H9 (cell line): ENCODE measurements around the gene F12. TPM values are rescaled to one million over a fixed set of nuclear protein-coding genes. Genes with fewer than 3 reads are reported as not detected.
A peak's percentile ranks its signal among the peaks of the same experiment; 100 is the strongest.

Experiments used
- DNase-seq: peaks from one replicate; pipeline ENCODE4 v3.0.0-alpha.2; 2017
- H2AFZ ChIP-seq: one replicate; pipeline ENCODE4 v1.6.1; 2013; ENCODE audit warnings: mild to moderate bottlenecking, low read length, control low read depth, moderate library complexity
- H2AK5ac ChIP-seq: 2 replicates; pipeline ENCODE4 v1.6.1; 2013; ENCODE audit warnings: low read length, control low read depth, mixed read lengths; ENCODE audit not compliant: insufficient read length
- H2BK120ac ChIP-seq: one replicate; pipeline ENCODE4 v1.6.1; 2013; ENCODE audit warnings: low read depth, mild to moderate bottlenecking, low read length, control low read depth, inconsistent platforms; ENCODE audit not compliant: poor library complexity, severe bottlenecking
- H2BK12ac ChIP-seq: 2 replicates; pipeline ENCODE4 v1.6.1; 2013; ENCODE audit warnings: low read length, control low read depth, mixed read lengths, low read depth; ENCODE audit not compliant: insufficient read length
- H2BK15ac ChIP-seq: 2 replicates; pipeline ENCODE4 v1.6.1; 2013; ENCODE audit warnings: low read depth, low read length, control low read depth
- H2BK20ac ChIP-seq: one replicate; pipeline ENCODE4 v1.6.1; 2013; ENCODE audit warnings: low read depth, mild to moderate bottlenecking, low read length, control low read depth, inconsistent platforms; ENCODE audit not compliant: poor library complexity, severe bottlenecking
- H2BK5ac ChIP-seq: 2 replicates; pipeline ENCODE4 v1.6.1; 2013; ENCODE audit warnings: low read length, control low read depth, mixed read lengths; ENCODE audit not compliant: insufficient read length
- H3K14ac ChIP-seq: 2 replicates; pipeline ENCODE4 v1.6.1; 2013; ENCODE audit warnings: low read length, control low read depth; ENCODE audit not compliant: insufficient read depth
- H3K18ac ChIP-seq: 2 replicates; pipeline ENCODE4 v1.6.1; 2013; ENCODE audit warnings: low read depth, mild to moderate bottlenecking, mixed read lengths, low read length, control low read depth; ENCODE audit not compliant: insufficient read length
- H3K23ac ChIP-seq: 2 replicates; pipeline ENCODE4 v1.6.1; 2013; ENCODE audit warnings: low read length, control low read depth, mixed read lengths, low read depth; ENCODE audit not compliant: insufficient read length
- H3K23me2 ChIP-seq: 2 replicates; pipeline ENCODE4 v1.6.1; 2013; ENCODE audit warnings: low read depth, mild to moderate bottlenecking, mixed read lengths, low read length, control low read depth; ENCODE audit not compliant: insufficient read length, poor library complexity, severe bottlenecking
- H3K27ac ChIP-seq: 2 replicates; pipeline ENCODE4 v1.5.1; 2013; ENCODE audit warnings: low read length, control low read depth, mixed read lengths, low read depth; ENCODE audit not compliant: insufficient read length
- H3K27me3 ChIP-seq: 2 replicates; pipeline ENCODE4 v1.6.1; 2013; ENCODE audit warnings: low read length, control low read depth, inconsistent platforms; ENCODE audit not compliant: insufficient read depth
- H3K4ac ChIP-seq: 2 replicates; pipeline ENCODE4 v1.6.1; 2013; ENCODE audit warnings: low read depth, mild to moderate bottlenecking, control low read depth, inconsistent platforms, low read length, moderate library complexity
- H3K4me1 ChIP-seq: 2 replicates; pipeline ENCODE4 v1.6.1; 2013; ENCODE audit warnings: low read length, control low read depth, inconsistent platforms; ENCODE audit not compliant: insufficient read depth
- H3K4me2 ChIP-seq: 2 replicates; pipeline ENCODE4 v1.6.1; 2013; ENCODE audit warnings: low read length, control low read depth, mixed read lengths; ENCODE audit not compliant: insufficient read length, insufficient read depth
- H3K56ac ChIP-seq: 2 replicates; pipeline ENCODE4 v1.6.1; 2013; ENCODE audit warnings: low read depth, mild to moderate bottlenecking, mixed read lengths, low read length, control low read depth; ENCODE audit not compliant: insufficient read length
- H3K79me1 ChIP-seq: 2 replicates; pipeline ENCODE4 v1.6.1; 2013; ENCODE audit warnings: low read depth, mild to moderate bottlenecking, moderate library complexity, low read length, control low read depth, inconsistent platforms; ENCODE audit not compliant: insufficient read depth, poor library complexity, severe bottlenecking
- H3K79me2 ChIP-seq: 2 replicates; pipeline ENCODE4 v1.6.1; 2013; ENCODE audit warnings: low read length, control low read depth, inconsistent platforms; ENCODE audit not compliant: insufficient read depth
- H3K9ac ChIP-seq: 2 replicates; pipeline ENCODE4 v1.6.1; 2013; ENCODE audit warnings: low read length, control low read depth, mixed read lengths; ENCODE audit not compliant: insufficient read length; ENCODE audit errors: extremely low read depth
- H3K9me3 ChIP-seq: one replicate; pipeline ENCODE4 v1.6.1; 2013; ENCODE audit warnings: low read depth, low read length, inconsistent platforms; ENCODE audit not compliant: control insufficient read depth
- H3T11ph ChIP-seq: one replicate; pipeline ENCODE4 v1.6.1; 2013; ENCODE audit warnings: mild to moderate bottlenecking, low read length, control low read depth, inconsistent platforms
- H4K20me1 ChIP-seq: one replicate; pipeline ENCODE4 v1.6.1; 2013; ENCODE audit not compliant: control insufficient read depth, insufficient read length, insufficient read depth
- H4K5ac ChIP-seq: 2 replicates; pipeline ENCODE4 v1.6.1; 2013; ENCODE audit warnings: low read depth, mild to moderate bottlenecking, mixed read lengths, low read length, control low read depth; ENCODE audit not compliant: insufficient read length
- H4K8ac ChIP-seq: replicated peaks from 2 replicates; pipeline ENCODE4 v1.6.1; 2013; ENCODE audit warnings: low read length, control low read depth, mixed read lengths, low read depth; ENCODE audit not compliant: insufficient read length
- H4K91ac ChIP-seq: 2 replicates; pipeline ENCODE4 v1.6.1; 2013; ENCODE audit warnings: low read depth, mild to moderate bottlenecking, moderate library complexity, mixed read lengths, low read length, control low read depth; ENCODE audit not compliant: insufficient read length
- H3K27ac Mint-ChIP-seq, 3 experiments: 2 replicates in 2 of 3; 3 replicates in 1 of 3; pipeline ENCODE4 v1.8.0; 2020 to 2021; ENCODE audit warnings: mixed read lengths in 3 of 3, mild to moderate bottlenecking in 1 of 3, moderate library complexity in 1 of 3
- H3K27me3 Mint-ChIP-seq: 2 replicates; pipeline ENCODE4 v1.8.0; 2021; ENCODE audit warnings: low read depth, mild to moderate bottlenecking, moderate library complexity, mixed read lengths
- H3K36me3 Mint-ChIP-seq, 3 experiments: 2 replicates in 2 of 3; 3 replicates in 1 of 3; pipeline ENCODE4 v1.8.0; 2020 to 2021; ENCODE audit warnings: low read depth in 3 of 3, mixed read lengths in 3 of 3; ENCODE audit not compliant: insufficient read depth in 1 of 3
- H3K4me1 Mint-ChIP-seq, 2 experiments: 2 replicates each; pipeline ENCODE4 v1.8.0; 2020; ENCODE audit warnings: mixed read lengths in 2 of 2
- H3K4me3 Mint-ChIP-seq, 2 experiments: 2 replicates in 1 of 2; 3 replicates in 1 of 2; pipeline ENCODE4 v1.8.0; 2020 to 2021; ENCODE audit warnings: mild to moderate bottlenecking in 2 of 2, mixed read lengths in 2 of 2, moderate library complexity in 1 of 2
- H3K9me3 Mint-ChIP-seq, 2 experiments: 2 replicates in 1 of 2; 3 replicates in 1 of 2; pipeline ENCODE4 v1.8.0; 2020; ENCODE audit warnings: mild to moderate bottlenecking in 2 of 2, mixed read lengths in 2 of 2, moderate library complexity in 1 of 2
- CTCF ChIP-seq: fragments of 200-600 bp; sonication (generic); conservative IDR thresholded peaks from 3 replicates; pipeline ENCODE4 v1.8.0; 2021; ENCODE audit warnings: antibody characterized with exemption, mild to moderate bottlenecking
- WGBS: extraction: QIAGEN DNeasy Blood & Tissue Kit; methylation state at CpG from one replicate; pipeline ENCODE4 v1.1.7; 2013; ENCODE audit warnings: missing lambda C conversion rate, low lambda C conversion rate, mixed read lengths; ENCODE audit not compliant: insufficient read length; ENCODE audit errors: extremely low coverage; 5-methylcytosine and 5-hydroxymethylcytosine counted together
- total RNA-seq: library from RNA; stranded (reverse); gene quantifications from 2 replicates; pipeline ENCODE4 v1.2.1, GENCODE V29; 2021

Gene F12
- total RNA-seq, 1 experiment from 2014 or later: 3.5 TPM

GRCh38 chr5:177399997-177400868 lies 9.1 kb downstream of the F12 start, which contains the start of gene PFN3:
Gene PFN3 (minus strand): TSS chr5:177400661. CDS start chr5:177400576, 85 bp downstream.
- peak; percentile 22; the same call in 1 of the 3 replicates for TF ChIP-seq CTCF
- Histone ChIP-seq H3K9ac (no peak within 1 kb of the TSS), H3T11ph (no peak within 1 kb of the TSS), H4K5ac (no peak within 1 kb of the TSS), H2BK20ac (no peak within 1 kb of the TSS), H3K14ac (no peak within 1 kb of the TSS), H3K9me3 (no peaks in the 10 kb centered on the region), H3K4me1 (no peaks in the 10 kb centered on the region; the same call in 1 of the 2 replicates), H2BK5ac (no peak within 1 kb of the TSS), H3K79me2 (no peaks in the 10 kb centered on the region), H3K4me2 (no peak within 1 kb of the TSS), H2AFZ (no peak within 1 kb of the TSS), H2BK12ac (no peak within 1 kb of the TSS), H4K20me1 (no peaks in the 10 kb centered on the region), H2BK15ac (no peak within 1 kb of the TSS), H3K18ac (no peak within 1 kb of the TSS), H3K23me2 (peaks cover 23% of the 10 kb centered on the region), H3K23ac (no peak within 1 kb of the TSS), H3K4ac (no peak within 1 kb of the TSS), H3K27me3 (peaks cover 10% of the 10 kb centered on the region; the same call in 1 of the 2 replicates), H2AK5ac (no peak within 1 kb of the TSS), H4K91ac (no peak within 1 kb of the TSS), H3K79me1 (no peaks in the 10 kb centered on the region), H3K27ac (no peak within 1 kb of the TSS), H3K56ac (no peak within 1 kb of the TSS), H4K8ac (no peak within 1 kb of the TSS), H2BK120ac (no peak within 1 kb of the TSS)
- peaks cover 65% of the 10 kb centered on the region for H3K27me3 Mint-ChIP-seq
- H3K4me3 Mint-ChIP-seq: no peak within 1 kb of the TSS
- peaks cover 16 to 17% of the 10 kb centered on the region in 2 experiments for H3K4me1 Mint-ChIP-seq
- peaks cover 0 to 2% of the 10 kb centered on the region in 2 experiments; a peak in 2 of 5 replicates for H3K9me3 Mint-ChIP-seq
- H3K36me3 Mint-ChIP-seq: no peaks in the 10 kb centered on the region
- H3K27ac Mint-ChIP-seq: no peak within 1 kb of the TSS
- DNase-seq: peak; percentile 61
- WGBS: no CpG with 5 or more reads among the region's 92 CpGs
